Mucosa of rectum (tissue), 2 donors: Measurements from ENCODE around the gene U2SURP.
A peak's percentile ranks its signal among the peaks of the same experiment; 100 is the strongest.

Experiments
- H3K27ac ChIP-seq, 2 donors: one replicate each; pipeline ENCODE4 v1.7.0; 2013; ENCODE audit warnings: inconsistent platforms in 2 of 2, low read depth in 2 of 2, low read length in 2 of 2
- H3K27me3 ChIP-seq, 2 donors: one replicate each; pipeline ENCODE4 v1.7.0; 2013; ENCODE audit warnings: low read length in 2 of 2; ENCODE audit not compliant: control insufficient read depth in 2 of 2, insufficient read depth in 2 of 2
- H3K36me3 ChIP-seq, 2 donors: one replicate each; pipeline ENCODE4 v1.7.0; 2013; ENCODE audit warnings: low read length in 2 of 2; ENCODE audit not compliant: control insufficient read depth in 2 of 2, insufficient read depth in 2 of 2
- H3K4me1 ChIP-seq, 2 donors: one replicate each; pipeline ENCODE4 v1.7.0; 2013; ENCODE audit warnings: low read length in 2 of 2, mild to moderate bottlenecking in 1 of 2; ENCODE audit not compliant: control insufficient read depth in 2 of 2, insufficient read depth in 2 of 2
- H3K4me3 ChIP-seq, 2 donors: one replicate each; pipeline ENCODE4 v1.7.0; 2013; ENCODE audit warnings: low read length in 2 of 2
- H3K9ac ChIP-seq, 2 donors: one replicate each; pipeline ENCODE4 v1.7.0; 2013; ENCODE audit warnings: low read length in 2 of 2, low read depth in 1 of 2, mild to moderate bottlenecking in 1 of 2
- H3K9me3 ChIP-seq, 2 donors: one replicate each; pipeline ENCODE4 v1.7.0; 2013; ENCODE audit warnings: low read length in 2 of 2; ENCODE audit not compliant: control insufficient read depth in 2 of 2
- donor health status: healthy.
- donor health status: Normal muscosa, but diverticular disease.

The U2SURP gene

GRCh38 chr3:142963234-142963515 is 38.2 kb upstream of the U2SURP start:
- peaks cover 26 to 47% of the 10 kb centered on the region in 2 donors for H3K27me3 ChIP-seq

GRCh38 chr3:142963516-142964448 is 37.6 kb upstream of the U2SURP start, which contains the start of gene PAQR9:
TSS of gene PAQR9 (minus strand) at chr3:142963674. CDS start at chr3:142963336, 338 bp downstream.
- Histone ChIP-seq H3K27me3 (peaks cover 26 to 44% of the 10 kb centered on the region in 2 donors), H3K4me3 (peak within 1 kb of the TSS; percentile 35 to 37), H3K4me1 (peaks cover 2% of the 10 kb centered on the region in 2 donors), H3K9ac (no peak within 1 kb of the TSS), H3K27ac (no peak within 1 kb of the TSS), H3K36me3 (no peaks in the 10 kb centered on the region), H3K9me3 (no peaks in the 10 kb centered on the region)

More at GRCh38 chr3:142963234-142963515, 38.2 kb upstream of the U2SURP start:
- Histone ChIP-seq H3K27ac (no peak overlapping the region), H3K9ac (no peak overlapping the region), H3K9me3 (no peaks in the 10 kb centered on the region), H3K36me3 (no peaks in the 10 kb centered on the region), H3K4me3 (no peak overlapping the region), H3K4me1 (peaks cover 2% of the 10 kb centered on the region in 2 donors)

- peaks cover 2% of the 10 kb centered on the region in 2 donors for H3K4me1 ChIP-seq
- H3K36me3 ChIP-seq: no peaks in the 10 kb centered on the region
- H3K4me3 ChIP-seq: no peak overlapping the region
- no peaks in the 10 kb centered on the region for H3K9me3 ChIP-seq
- H3K9ac ChIP-seq: no peak overlapping the region
- no peak overlapping the region for H3K27ac ChIP-seq
- H3K27me3 ChIP-seq: peaks cover 26 to 39% of the 10 kb centered on the region in 2 donors
Measured at GRCh38 chr3:142965581-142965980, 35.8 kb upstream of the U2SURP start.

- no peak overlapping the region for H3K4me3 ChIP-seq
- H3K9ac ChIP-seq: no peak overlapping the region
- H3K36me3 ChIP-seq: no peaks in the 10 kb centered on the region
- H3K27me3 ChIP-seq: peaks cover 27 to 30% of the 10 kb centered on the region in 2 donors
- H3K4me1 ChIP-seq: peaks cover 2% of the 10 kb centered on the region in 2 donors
- H3K27ac ChIP-seq: no peak overlapping the region
- H3K9me3 ChIP-seq: no peaks in the 10 kb centered on the region
Measured at GRCh38 chr3:142966808-142967207, 34.6 kb upstream of the U2SURP start.

- H3K9me3 ChIP-seq: no peaks in the 10 kb centered on the region
- no peak overlapping the region for H3K4me3 ChIP-seq
- peaks cover 2% of the 10 kb centered on the region in 2 donors for H3K4me1 ChIP-seq
- H3K36me3 ChIP-seq: no peaks in the 10 kb centered on the region
- H3K27ac ChIP-seq: no peak overlapping the region
- H3K9ac ChIP-seq: no peak overlapping the region
- H3K27me3 ChIP-seq: peaks cover 18 to 21% of the 10 kb centered on the region in 2 donors
Measured at GRCh38 chr3:142968319-142969025, 32.9 kb upstream of the U2SURP start.

GRCh38 chr3:142971431-142971830 is 29.9 kb upstream of the U2SURP start:
- no peaks in the 10 kb centered on the region for H3K4me1 ChIP-seq
- no peaks in the 10 kb centered on the region for H3K9me3 ChIP-seq
- no peak overlapping the region for H3K4me3 ChIP-seq
- H3K27ac ChIP-seq: no peak overlapping the region
- H3K9ac ChIP-seq: no peak overlapping the region
- H3K27me3 ChIP-seq: peaks cover 5 to 13% of the 10 kb centered on the region in 2 donors
- no peaks in the 10 kb centered on the region for H3K36me3 ChIP-seq

GRCh38 chr3:142972092-142972753 is 29.1 kb upstream of the U2SURP start:
- no peak overlapping the region for H3K27ac ChIP-seq
- no peaks in the 10 kb centered on the region for H3K4me1 ChIP-seq
- H3K9me3 ChIP-seq: no peaks in the 10 kb centered on the region
- no peaks in the 10 kb centered on the region for H3K36me3 ChIP-seq
- H3K4me3 ChIP-seq: no peak overlapping the region
- no peak overlapping the region for H3K9ac ChIP-seq
- H3K27me3 ChIP-seq: peaks cover 0 to 11% of the 10 kb centered on the region in 2 donors

- no peak overlapping the region for H3K4me3 ChIP-seq
- no peak overlapping the region for H3K27ac ChIP-seq
- H3K27me3 ChIP-seq: peaks cover 0 to 10% of the 10 kb centered on the region in 2 donors
- H3K9me3 ChIP-seq: no peaks in the 10 kb centered on the region
- no peaks in the 10 kb centered on the region for H3K36me3 ChIP-seq
- H3K4me1 ChIP-seq: no peaks in the 10 kb centered on the region
- no peak overlapping the region for H3K9ac ChIP-seq
Measured at GRCh38 chr3:142973217-142974009, 28.0 kb upstream of the U2SURP start.

GRCh38 chr3:142975316-142975995 is 25.9 kb upstream of the U2SURP start:
- Histone ChIP-seq H3K4me1 (no peaks in the 10 kb centered on the region), H3K9me3 (no peaks in the 10 kb centered on the region), H3K27me3 (peaks cover 0 to 10% of the 10 kb centered on the region in 2 donors), H3K36me3 (no peaks in the 10 kb centered on the region), H3K9ac (no peak overlapping the region), H3K4me3 (no peak overlapping the region), H3K27ac (no peak overlapping the region)
